K562 (cell line): ENCODE data around the gene CACNA1S.

Source experiments
- CTCF ChIP-seq, 3 experiments: IDR thresholded peaks in 2 of 3; conservative IDR thresholded peaks in 1 of 3; 2 replicates each; pipeline ENCODE4 v1.5.1; 2011 to 2012; ENCODE audit warnings: low read length in 3 of 3, mild to moderate bottlenecking in 3 of 3, control low read depth in 2 of 3, improper control_type of control experiment in 1 of 3, inconsistent platforms in 1 of 3, low read depth in 1 of 3, mixed read lengths in 1 of 3, moderate library complexity in 1 of 3; ENCODE audit not compliant: insufficient read depth in 2 of 3
- MYC ChIP-seq, 2 experiments: fragments of 250-450 bp in 1 of 2; sonication (Bioruptor Pico) in 1 of 2; IDR thresholded peaks; 2 replicates each; pipeline versions ENCODE4 v1.5.1 to v1.6.1; 2012 to 2021; ENCODE audit warnings: low read depth in 2 of 2, borderline replicate concordance in 1 of 2, improper control_type of control experiment in 1 of 2, low read length in 1 of 2, mild to moderate bottlenecking in 1 of 2, moderate library complexity in 1 of 2
- NFYB ChIP-seq: IDR thresholded peaks from 2 replicates; pipeline ENCODE4 v1.6.1; 2011; ENCODE audit warnings: mild to moderate bottlenecking, moderate library complexity; ENCODE audit not compliant: insufficient read length; ENCODE audit errors: extremely low read depth
- NR4A1 ChIP-seq, 2 experiments: fragments of 250-450 bp in 1 of 2; fragments of 450-650 bp in 1 of 2; sonication (Bioruptor Pico) in 1 of 2; IDR thresholded peaks; 2 replicates each; pipeline versions ENCODE4 v1.4.0 to v1.6.1; 2016 to 2020; ENCODE audit warnings: mild to moderate bottlenecking in 2 of 2, missing compliant biosample characterization in 1 of 2, missing genetic modification characterization in 1 of 2, moderate library complexity in 1 of 2
- PBX2 ChIP-seq, 2 experiments: IDR thresholded peaks in 1 of 2; conservative IDR thresholded peaks in 1 of 2; 2 replicates each; pipeline ENCODE4 v1.6.1; 2016; ENCODE audit warnings: low read depth in 2 of 2, mild to moderate bottlenecking in 1 of 2, missing compliant biosample characterization in 1 of 2, missing genetic modification characterization in 1 of 2, moderate library complexity in 1 of 2
- POLR2A ChIP-seq: fragments of 450-650 bp; conservative IDR thresholded peaks from 2 replicates; pipeline ENCODE4 v1.6.1; 2016
- ZNF449 ChIP-seq: fragments of 250-450 bp; sonication (Bioruptor Pico); IDR thresholded peaks from 2 replicates; pipeline ENCODE4 v1.8.0; 2022; ENCODE audit warnings: moderate library complexity, mild to moderate bottlenecking, inconsistent platforms
- ZNF511 ChIP-seq: sonication (generic); formaldehyde crosslinking; IDR thresholded peaks from 2 replicates; pipeline ENCODE4 v1.8.0; 2022; ENCODE audit warnings: mild to moderate bottlenecking, missing genetic modification reagents
- ZNF785 ChIP-seq: fragments of 250-450 bp; sonication (Bioruptor Pico); IDR thresholded peaks from 2 replicates; pipeline ENCODE4 v1.4.0; 2020; ENCODE audit warnings: mild to moderate bottlenecking

GRCh38 chr1:200999667-201000066, 112.6 kb downstream of the CACNA1S start:
- no peak for TF ChIP-seq NFYB
- TF ChIP-seq ZNF449 (CRISPR knock-in tag): no peak
- TF ChIP-seq ZNF785 (CRISPR knock-in tag): no peak
- no peak for TF ChIP-seq POLR2A
- no peak for TF ChIP-seq MYC (IDR thresholded peaks at IDR 0.05; ENCODE audit: low read depth, low read length)
- no peak for TF ChIP-seq MYC (CRISPR knock-in tag; IDR thresholded peaks at IDR 0.05; ENCODE audit: borderline replicate concordance, low read depth)
- TF ChIP-seq NR4A1 (CRISPR knock-in tag; IDR thresholded peaks at IDR 0.05): no peak
- TF ChIP-seq NR4A1 (tag; IDR thresholded peaks at IDR 0.05): no peak
- TF ChIP-seq CTCF (IDR thresholded peaks at IDR 0.05 in 2 of 3, conservative IDR thresholded peaks at IDR 0.05 in 1 of 3; ENCODE audit: insufficient read depth in 2 of 3, low read depth in 1 of 3, low read length in 3 of 3): no peak
- no peak for TF ChIP-seq ZNF511 (CRISPR knock-in tag)
- TF ChIP-seq PBX2 (CRISPR knock-in tag; IDR thresholded peaks at IDR 0.05; ENCODE audit: low read depth): no peak
- TF ChIP-seq PBX2 (tag; conservative IDR thresholded peaks at IDR 0.05; ENCODE audit: low read depth): no peak
